ENCODE results near the gene VPS13A.
"Not testable (repeated sequence)": the region's sequence is repeated elsewhere in the genome, so short reads cannot be mapped to it uniquely, and the experiment has no call there.

VPS13A gene

DNA sequence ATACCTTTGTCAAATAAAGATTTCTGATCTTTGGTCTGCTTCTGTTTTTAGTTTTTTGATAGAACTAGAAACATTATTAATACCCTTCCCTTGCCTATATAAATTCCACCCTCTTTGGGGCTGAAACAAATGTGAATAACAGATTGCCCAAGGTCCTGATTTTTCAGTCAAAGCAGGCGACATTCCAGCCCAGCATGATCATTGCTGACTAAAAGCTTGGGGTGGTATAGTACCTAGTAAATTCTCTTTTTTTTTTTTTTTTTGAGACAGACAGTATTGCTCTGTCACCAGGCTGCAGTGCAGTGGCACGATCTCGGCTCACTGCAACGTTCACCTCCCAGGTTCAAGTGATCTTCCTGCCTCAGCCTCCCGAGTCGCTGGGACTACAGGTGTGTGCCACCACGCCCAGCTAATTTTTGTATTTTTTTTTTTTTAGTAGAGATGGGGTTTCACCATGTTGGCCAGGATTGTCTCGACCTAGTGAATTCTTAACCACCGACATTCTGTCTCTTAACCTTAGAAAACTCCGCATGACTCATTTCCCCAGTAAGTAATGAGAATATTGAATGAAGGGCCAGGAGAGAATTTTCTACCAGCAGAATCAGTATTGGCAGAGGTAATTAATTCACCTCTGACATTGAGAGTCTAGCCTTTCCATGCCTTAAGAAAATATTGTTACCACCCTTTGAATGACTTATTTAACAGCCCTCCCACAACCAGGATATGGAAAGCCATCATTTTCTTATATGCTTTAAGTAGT, 244.4 kb downstream of the VPS13A start:
- FAIRE-seq: no peak
- no peak for DNase-seq (ENCODE audit: low spot score)

DNA sequence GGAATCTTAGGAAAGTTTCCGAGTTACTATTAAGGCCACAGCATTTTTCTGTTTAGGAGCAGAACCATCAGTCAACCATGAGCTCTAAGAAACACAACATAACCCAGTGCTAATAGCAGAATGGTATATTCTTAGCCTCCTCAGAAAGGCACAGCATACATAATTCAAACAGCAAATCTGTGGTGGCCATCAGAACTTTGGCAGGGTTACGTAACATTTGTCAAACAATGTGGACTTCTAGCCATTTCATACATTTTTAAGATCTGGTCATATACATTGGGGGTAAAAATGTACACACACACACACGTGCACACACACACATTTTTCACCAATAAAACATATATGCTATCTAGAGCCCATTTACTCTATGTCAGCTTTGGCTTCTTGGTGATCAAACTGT, 245.6 kb downstream of the VPS13A start:
- DNase-seq (ENCODE audit: low spot score) (no peak), FAIRE-seq (no peak)

DNA sequence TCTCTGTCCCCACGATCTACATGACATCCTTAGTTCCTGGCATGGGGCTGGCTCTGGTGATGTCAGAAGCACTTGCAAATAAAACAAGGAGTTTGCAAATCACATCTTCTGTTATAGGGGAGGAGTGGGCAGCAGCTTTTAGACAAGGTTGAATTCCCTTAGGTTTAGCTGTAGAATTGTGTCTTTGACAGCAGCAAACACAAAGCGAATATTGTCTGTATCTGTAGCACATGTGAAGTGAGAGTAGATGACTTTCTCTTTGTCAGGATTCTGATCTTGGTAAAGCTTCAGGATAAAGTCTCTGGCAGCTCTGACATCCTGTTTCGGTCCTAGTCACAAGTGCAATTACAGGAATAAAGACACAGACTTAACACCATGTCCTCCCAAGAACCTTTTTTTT, 246.5 kb downstream of the VPS13A start:
- no peak for FAIRE-seq
- DNase-seq (ENCODE audit: low spot score): no peak

DNA sequence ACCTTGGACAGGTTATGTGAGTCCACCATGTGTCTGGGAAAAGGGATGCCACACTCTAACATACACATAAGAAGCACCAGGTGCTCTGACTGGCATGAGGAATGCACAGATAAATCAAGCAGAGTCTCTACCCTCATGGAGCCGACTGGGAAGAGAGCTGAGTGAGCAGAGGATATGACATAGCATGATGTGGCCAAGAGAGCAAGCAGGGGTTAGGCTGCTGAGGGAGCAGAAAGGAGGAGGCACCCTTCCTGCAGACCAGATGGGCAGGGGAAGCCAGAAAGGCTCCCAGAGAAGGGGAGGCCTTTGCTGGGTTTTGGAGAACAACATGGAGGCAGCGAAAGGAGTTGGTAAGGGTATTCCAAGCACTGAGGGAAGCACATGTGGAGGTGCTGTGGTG, 247.7 kb downstream of the VPS13A start:
- no peak for DNase-seq (ENCODE audit: low spot score)
- no peak for FAIRE-seq

DNA sequence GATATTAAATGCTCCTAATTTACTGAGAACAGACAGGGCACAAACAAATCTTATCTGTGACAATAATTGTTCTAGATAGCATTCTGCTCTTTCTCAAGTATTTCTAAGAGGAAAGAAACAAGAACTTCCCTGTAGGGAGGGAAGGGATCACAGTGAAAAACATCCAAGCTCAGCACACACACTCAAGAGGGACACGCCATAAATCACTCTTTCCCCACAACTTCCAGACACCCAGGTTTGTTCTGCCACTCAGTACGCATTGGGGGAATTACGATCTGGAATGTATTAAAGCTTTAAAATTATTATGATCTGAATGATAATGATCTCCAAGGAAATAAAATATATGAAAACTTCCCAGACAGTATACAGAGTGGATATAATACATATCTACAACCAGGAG, 249.4 kb downstream of the VPS13A start:
- no peak for DNase-seq (ENCODE audit: low spot score)
- no peak for FAIRE-seq

DNA sequence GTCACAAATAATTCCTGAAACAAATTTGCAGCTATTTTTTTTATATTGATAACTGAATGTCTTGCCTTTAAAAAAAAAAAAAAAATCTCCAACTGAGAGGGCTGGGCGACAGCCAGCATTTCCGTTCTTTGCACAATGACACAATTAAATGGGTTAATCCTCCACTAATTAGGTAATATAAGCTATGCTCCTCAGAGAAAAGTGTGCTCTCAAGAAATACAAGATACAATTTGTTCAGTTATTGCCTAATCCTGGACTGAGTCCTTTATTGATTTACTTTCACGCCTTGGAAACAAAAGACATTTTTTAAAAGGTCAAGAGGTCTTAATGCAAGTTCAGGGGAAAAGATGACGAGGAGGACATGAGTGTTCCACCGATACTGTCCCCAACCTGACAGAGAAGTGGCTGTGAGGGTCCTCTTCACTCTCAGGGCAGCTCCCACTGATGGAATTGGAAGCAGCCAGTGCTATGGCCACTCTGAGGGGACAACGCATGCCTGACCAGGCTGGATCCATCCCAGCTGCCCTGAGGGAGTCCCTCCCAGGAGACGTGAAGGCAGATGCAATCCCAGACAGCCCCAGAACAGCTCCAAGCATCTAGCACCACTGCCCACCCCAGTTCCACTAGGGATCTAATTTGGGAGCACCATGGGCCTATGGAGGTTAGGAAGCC, 250.1 kb downstream of the VPS13A start:
- DNase-seq (ENCODE audit: low spot score): no peak
- FAIRE-seq: no peak

DNA sequence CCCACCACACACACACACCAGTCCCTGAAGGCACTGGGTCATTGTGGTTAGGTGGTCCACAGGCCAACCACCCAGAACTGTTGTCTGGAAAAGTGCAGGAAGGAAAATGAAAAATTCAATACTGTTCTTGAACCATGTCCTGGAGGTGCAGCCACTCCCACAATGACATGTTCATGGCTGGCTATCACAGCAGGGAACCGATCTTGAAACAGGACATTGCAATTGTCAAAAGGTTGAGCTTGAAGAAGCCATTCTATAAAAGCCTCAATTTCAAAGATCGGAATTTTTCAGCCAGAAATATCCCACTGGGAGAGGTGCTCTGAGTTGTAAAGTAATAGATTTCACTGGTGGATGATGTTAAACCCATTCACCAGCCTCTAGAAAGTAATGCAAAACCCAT, 252.6 kb downstream of the VPS13A start:
- FAIRE-seq: no peak
- no peak for DNase-seq (ENCODE audit: low spot score)

DNA sequence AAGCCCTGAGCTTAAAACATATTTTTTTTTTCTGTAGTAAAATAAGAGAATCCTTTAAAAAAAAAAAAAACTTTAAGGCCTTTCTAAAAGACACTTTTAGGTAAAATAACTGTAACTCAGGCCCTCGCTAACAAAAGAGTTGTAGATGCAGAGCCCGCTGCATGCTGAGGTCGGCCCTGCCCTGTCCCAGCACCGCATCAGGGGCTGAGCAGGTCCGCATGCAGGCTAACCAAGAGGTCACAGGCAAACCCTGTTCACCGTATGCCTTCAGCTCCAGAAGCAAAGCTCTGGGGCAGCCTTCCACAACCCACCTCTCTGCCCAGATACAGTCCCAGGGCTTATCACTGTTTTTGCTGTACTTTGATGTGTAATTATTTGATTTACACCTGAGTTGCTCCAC, 254.7 kb downstream of the VPS13A start:
- no peak for FAIRE-seq

DNA sequence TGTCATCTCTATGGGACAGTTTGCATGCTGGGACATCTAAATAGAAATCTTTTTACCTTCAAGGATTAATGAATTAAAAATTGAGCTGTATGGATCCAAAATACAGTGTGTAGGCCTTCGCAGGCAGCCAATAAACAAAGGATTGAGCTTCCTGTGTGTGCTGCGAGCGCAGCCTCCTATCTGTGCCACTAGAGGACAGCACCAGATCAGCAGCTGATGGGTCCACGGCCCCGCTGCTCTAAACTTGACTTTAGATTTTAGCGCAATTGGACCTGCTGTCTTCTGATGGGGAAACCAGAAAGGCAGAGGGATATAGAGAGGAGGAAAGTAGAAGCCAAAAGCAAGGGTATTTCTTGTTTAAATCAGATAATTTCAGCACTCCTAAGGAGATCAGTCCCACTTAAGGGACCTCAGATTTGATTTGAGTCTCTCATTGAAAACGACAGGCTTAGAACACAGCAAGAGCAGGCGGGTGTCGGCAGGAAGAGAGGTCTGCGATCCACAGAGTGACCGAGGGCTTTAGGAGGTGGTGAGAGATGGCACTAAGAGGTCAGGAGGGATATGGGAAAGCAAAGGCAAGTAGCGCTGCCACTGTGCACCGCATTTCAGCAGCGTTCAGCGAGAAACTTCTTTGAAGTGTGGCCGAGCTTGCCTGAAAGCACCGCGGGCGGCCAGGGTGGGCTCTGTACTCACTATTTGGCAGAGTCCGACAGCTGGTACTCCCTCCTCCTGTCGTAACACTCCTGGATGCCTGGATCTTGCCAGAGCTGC, 256.5 kb downstream of the VPS13A start:
- no peak for FAIRE-seq

More for the DNA sequence above, 254.7 kb downstream of the VPS13A start:
- no peak for DNase-seq (ENCODE audit: low spot score)

DNA sequence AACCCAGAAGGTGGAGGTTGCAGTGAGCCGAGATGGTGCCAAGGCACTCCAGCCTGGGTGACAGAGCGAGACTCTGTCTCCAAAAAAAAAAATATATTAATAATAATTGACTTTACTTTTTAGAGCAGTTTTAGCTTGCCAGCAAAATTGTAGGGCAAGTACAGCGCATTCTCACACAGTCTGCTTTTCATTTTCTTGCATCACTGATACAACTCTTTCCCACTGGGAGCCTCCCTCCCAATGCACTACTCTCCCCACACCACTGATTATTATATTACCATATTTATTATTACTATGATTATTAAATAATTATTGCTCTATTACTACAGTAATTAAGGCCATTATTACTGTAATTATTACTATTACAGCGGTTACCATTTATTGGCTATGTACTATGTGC, 257.9 kb downstream of the VPS13A start:
- FAIRE-seq (no peak), DNase-seq (ENCODE audit: low spot score) (no peak)

More for the DNA sequence above, 256.5 kb downstream of the VPS13A start:
- DNase-seq (ENCODE audit: low spot score): peak; percentile 36

DNA sequence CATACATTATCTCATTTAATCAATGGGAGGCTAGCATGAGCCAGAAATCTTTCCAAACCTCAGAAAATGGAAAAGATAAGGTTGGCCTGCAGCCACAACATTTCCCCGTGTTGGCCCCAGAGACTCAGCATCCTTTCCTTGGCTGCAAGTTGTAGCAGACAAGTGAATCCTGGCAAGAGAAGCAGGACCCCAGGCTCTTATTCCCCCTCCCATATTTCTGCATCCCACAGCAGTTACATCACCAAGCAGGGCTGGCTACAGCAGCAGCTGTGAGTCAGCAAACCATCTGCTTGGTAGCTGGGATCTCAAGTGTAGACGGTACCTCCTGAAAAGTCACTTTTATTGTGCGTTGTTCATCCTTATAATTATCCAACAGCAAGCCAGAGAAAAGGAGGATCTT, 258.4 kb downstream of the VPS13A start:
- FAIRE-seq: no peak
- no peak for DNase-seq (ENCODE audit: low spot score)

DNA sequence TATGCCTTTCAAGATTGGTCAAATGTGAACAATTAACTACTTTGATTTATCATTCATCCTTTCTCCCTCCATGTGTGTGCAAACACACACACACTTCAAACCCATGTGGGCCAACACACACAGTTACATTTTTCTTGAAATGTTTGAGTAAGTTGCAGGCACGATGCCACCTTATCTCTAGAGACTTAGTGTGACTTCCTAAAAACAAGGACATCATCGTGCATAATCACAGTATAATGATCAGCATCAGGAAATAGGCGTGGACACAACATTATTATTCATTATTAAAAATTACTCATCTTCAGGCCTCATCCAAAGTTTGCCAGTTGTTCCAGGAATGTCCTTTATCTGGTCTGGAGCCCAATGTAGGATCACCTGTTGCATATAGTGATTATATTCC, 261.3 kb downstream of the VPS13A start:
- FAIRE-seq: no peak
- DNase-seq (ENCODE audit: low spot score): no peak

DNA sequence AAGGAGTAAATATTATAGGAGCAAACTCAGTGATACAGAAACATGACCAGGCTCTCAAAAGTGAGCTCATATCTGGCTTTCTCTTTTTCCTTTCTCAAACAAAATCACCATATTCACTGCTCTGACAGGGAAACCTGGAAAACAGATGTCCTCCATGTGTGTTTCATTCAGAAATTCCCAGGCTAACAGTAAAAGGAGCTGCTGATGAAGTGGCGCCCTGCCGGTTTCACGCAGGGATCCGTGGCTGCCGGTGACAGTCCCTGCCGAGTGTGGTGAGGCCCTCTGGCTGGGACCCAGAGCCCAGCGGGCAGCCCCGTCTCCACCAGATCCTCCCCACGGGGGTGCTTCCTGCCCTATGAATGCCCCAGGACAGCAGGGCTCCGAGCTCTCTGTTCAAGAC, 262.7 kb downstream of the VPS13A start:
- FAIRE-seq: no peak
- DNase-seq (ENCODE audit: low spot score): no peak

DNA sequence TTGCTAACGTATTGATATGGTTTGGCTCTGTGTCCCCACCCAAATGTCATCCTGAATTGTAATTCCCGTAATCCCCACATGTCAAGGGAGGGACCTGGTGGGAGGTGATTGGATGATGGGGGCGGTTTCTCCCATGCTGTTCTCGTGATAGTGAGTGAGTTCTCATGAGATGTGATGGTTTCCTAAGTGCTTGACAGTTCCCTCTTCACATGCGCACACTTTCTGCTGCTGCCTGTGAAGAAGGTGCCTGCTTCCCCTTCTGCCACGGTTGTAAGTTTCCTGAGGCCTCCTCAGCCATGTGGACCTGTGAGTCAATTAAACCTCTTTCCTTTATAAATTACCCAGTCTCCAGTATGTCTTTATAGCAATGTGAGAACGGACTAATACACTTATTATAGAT, 263.8 kb downstream of the VPS13A start:
- not testable (repeated sequence) for DNase-seq (ENCODE audit: low spot score)

DNA sequence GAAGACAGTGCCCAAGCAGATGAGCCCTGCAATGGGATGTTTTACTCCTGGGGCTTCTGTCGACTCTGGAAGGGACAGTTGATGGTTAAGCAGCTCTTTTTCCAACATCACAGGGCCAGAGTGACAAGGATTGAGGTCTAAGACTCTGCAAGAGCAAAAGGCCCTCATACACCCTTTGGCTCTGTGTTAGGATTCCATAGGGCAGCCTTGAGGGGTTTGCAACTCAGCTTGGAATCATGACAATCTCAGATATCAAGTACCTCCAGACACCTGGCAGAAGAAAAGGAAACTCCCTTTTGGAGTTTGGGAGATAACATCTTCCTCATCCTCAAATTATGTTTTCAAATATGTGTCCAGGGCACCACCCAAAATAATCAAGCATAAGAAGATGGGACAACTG, 265.1 kb downstream of the VPS13A start:
- FAIRE-seq (no peak), DNase-seq (ENCODE audit: low spot score) (no peak)

More for the DNA sequence above, 263.8 kb downstream of the VPS13A start:
- FAIRE-seq: not testable (repeated sequence)

DNA sequence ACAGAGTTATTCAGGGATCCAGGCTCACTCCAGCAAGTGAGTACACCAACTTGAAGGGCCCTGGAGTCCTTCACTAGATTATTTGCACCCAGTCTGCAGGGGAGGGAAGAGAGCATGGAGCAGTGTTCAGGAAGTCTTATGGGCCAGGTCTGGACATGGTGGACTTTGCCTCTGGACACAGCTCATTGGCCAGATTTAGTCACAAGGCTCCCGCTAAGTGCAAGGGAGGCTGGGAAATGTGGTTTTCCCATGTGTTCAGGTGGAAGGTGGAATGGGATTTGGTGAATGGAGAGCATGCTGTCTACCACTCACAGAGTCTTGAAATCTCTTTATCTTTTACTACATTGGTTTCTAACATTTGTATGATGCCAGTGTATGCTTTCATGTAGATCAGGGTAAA, 270.3 kb downstream of the VPS13A start:
- DNase-seq (ENCODE audit: low spot score): no peak
- no peak for FAIRE-seq

DNA sequence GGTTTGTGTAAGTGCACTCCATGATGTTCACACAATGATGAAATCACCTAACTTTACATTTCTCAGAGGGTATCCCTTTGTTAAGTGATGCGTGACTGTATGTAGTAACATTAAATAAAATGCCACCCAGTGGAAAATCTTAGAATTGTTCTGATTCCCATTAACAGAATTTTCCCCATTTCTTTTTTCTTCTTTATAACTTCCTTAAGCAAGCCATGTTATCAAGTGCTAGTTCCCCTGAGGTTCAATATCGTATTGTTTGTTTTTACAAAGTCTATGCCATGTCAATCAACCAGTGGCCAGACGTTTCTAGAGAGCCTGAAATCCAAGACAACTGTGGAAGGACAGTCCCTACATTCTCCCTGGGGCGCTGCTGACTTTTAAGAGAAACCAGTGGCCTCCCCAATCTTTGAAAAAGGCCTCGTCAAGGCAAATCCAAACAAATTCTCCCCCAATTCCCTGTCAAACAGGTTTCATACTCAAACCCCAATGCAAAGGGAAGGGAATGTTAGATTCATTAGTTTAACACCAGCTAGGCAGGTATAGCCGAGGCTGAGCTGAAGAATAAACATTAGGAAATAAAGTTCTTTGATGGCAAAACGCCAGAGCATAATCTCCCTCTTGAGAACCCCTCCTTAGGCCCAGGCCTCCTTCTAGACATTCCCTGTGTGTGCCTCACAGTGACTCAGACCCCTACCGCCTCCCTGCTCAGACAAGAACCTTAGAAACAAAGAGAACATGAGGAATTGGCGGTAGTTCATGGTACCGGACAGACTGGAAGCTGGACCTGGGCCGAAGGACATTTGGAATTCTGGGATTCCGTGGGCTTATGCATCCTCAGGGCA, 272.1 kb downstream of the VPS13A start:
- DNase-seq (ENCODE audit: low spot score) (peak; percentile 41), FAIRE-seq (no peak)

DNA sequence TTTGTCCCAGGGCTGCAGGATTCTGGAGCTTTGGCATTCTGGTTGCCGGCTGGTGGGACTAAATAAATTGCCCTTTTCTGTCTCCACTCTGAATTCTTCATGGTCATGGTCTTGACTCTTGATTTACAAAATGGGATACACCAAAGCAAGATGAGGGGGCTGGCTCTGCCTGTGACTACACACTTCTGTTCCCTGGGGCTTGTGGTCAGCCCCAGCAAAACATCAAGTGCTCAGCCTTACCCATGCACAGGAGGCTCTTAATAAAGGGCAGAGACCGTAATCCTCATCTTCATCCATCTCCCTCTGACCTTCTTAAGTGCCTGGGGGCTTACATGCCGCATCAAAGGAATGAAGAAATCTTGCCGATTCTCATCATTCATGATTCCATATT, 272.7 kb downstream of the VPS13A start:
- DNase-seq (ENCODE audit: low spot score) (no peak), FAIRE-seq (no peak)

DNA sequence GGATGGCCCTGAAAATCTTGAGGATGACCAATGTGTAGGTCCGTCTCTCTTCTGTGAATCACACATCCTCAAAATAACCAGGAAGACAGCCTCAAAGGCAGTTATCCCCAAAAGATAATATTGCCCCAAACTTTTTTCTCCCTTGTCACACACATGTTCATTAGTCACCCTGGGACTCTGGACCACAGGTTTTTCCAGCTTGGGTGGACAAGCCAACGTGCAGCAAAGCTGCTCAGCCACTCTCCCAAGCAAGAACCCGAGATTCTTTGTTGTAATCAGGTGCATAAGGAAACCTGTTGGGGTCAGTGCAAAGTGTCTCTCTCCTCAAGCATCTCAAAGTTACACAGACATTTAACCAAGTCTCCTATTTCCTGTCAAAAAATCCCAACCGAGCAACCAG, 274.2 kb downstream of the VPS13A start:
- DNase-seq (ENCODE audit: low spot score) (no peak), FAIRE-seq (no peak)

DNA sequence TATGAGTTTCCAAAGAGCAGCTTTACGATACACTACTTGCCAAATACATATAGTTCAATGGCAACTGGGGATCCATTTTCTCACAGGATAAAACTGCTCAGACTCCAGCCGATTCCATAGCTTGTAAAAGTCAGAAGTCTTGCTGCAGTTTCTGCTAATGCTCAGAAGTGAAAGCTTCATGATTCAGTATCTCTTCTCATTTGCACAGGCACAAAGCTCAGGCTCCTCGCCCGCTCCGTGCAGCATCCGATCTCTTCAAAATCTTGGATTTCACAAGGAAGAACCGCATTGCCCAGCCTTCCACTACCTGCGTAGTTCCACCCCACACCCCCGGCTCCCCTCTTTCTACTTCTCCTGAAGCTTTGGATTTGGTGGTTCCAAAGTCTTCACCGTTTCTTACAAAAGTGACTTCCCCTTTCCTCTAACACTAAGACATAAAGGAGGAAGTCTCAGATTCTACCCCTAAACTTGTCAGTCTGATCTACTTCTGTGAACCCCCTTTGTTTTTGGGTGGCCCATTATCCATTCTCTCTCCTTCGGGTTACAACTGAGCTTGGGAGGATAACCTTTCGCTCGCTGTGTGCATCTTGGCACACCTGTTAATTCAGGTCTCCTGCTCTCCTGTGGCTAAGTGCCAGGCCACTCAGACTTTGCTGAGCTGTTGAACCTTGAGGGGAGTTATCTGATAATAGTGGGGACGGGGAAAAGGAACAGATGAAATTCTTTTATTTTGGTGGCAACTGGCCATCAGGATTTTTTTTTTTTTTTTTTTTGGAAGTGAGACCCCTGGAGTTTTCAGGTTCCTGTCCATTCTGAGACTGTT, 276.7 kb downstream of the VPS13A start:
- no peak for DNase-seq (ENCODE audit: low spot score)
- FAIRE-seq: no peak

DNA sequence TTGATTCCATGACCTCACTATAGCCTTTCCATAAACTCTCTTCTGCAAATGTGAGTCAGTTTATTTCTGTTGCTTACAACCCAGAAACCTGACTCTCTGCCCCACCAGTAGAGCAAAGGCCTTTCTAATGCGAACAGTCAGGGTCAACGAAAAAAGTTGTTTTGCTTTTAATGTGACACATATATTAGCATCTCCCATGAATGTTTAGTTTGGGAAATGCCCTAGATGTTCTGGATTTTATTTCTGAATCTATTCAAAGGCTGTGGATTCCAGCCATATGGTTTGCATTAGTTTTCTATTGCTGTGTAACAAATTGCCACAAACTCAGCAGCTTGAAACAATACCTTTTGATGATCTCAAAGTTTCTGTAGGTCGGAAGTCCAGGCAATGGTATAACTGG, 277.3 kb downstream of the VPS13A start:
- FAIRE-seq (no peak), DNase-seq (ENCODE audit: low spot score) (no peak)

Measured in RCC 7860 (cell line).